Activated CD4-positive, alpha-beta memory T cell treated with anti-CD3 and anti-CD28 coated beads for 36 hours (primary cell): ENCODE results near the gene PIM3. TPM values are rescaled to one million over a fixed set of nuclear protein-coding genes. Genes with fewer than 3 reads are reported as not detected.
A peak's percentile ranks its signal among the peaks of the same experiment; 100 is the strongest.

Source experiments
- CTCF ChIA-PET: fragments of 350-600 bp; sonication (Branson Sonifier 250); formaldehyde crosslinking; loops from one replicate; lab custom pipeline; 2021; ENCODE audit warnings: antibody characterized with exemption, inconsistent platforms; lab: Charles Lee
- POLR2A ChIA-PET: fragments of 350-600 bp; sonication (Branson Sonifier 250); formaldehyde crosslinking; loops from one replicate; lab custom pipeline; 2021; ENCODE audit warnings: antibody characterized with exemption; lab: Charles Lee
- DNase-seq: peaks from one replicate; pipeline ENCODE4 v3.0.0-alpha.2; 2020
- H3K27ac Mint-ChIP-seq: one replicate; pipeline ENCODE4 v1.8.0; 2021; ENCODE audit warnings: mixed read lengths
- H3K27me3 Mint-ChIP-seq: one replicate; pipeline ENCODE4 v1.8.0; 2021; ENCODE audit warnings: mixed read lengths
- H3K36me3 Mint-ChIP-seq: one replicate; pipeline ENCODE4 v1.8.0; 2021; ENCODE audit warnings: mixed read lengths
- H3K4me1 Mint-ChIP-seq: one replicate; pipeline ENCODE4 v1.8.0; 2021; ENCODE audit warnings: low read depth, mixed read lengths
- H3K4me3 Mint-ChIP-seq: one replicate; pipeline ENCODE4 v1.8.0; 2021; ENCODE audit warnings: mild to moderate bottlenecking, mixed read lengths
- H3K9me3 Mint-ChIP-seq: one replicate; pipeline ENCODE4 v1.8.0; 2021; ENCODE audit warnings: mixed read lengths
- intact Hi-C: fragments of 100-400 bp; cut with micrococcal nuclease; formaldehyde crosslinking; loops from one replicate; pipeline ENCODE4 v1.15.1; 2023
- total RNA-seq, 2 experiments: library from RNA; stranded (reverse); gene quantifications; one replicate each; pipeline ENCODE4 v1.2.3, GENCODE V29; 2021

The PIM3 gene
- total RNA-seq, 2 experiments from 2014 or later: 222 to 231 TPM

DNA sequence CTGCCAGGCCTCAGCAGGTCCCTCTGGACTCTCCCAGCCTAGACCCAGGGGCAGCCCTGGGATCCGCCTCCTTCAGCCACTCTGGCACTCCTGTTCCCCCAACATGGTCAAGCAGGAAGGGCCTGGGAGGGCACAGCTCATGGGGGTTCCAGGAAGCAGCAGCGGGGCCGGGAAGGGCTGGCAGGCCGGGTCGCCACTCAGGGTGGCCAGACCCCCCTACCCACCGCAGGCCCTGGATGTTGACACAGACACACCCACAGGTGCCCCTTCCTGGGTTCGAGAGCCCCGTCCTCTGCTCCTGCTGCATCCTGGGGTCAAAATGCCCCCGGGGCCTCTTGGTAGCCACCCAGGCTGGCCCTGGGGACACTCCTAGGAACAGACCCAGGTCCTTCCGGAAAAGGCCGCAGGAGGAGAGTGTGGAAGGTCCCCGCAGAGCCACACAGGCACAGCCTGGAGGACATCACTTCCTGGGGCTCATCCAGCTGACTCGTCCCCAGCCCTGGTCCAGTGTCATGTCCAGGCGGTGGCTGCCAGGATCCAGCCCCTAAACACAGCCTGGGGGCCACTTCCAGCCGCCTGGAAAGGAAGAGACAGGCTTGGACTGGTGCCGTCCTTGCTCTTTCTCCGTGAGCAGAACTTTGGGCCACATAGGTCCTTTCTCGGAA lies 6.8 kb upstream of the PIM3 start:
- intact Hi-C loops: no loop called here
- ChIA-PET POLR2A (no interaction called here), CTCF (no interaction called here)
- H3K27me3 Mint-ChIP-seq: no peaks in the 10 kb centered on the region
- H3K4me1 Mint-ChIP-seq: peaks cover 1% of the 10 kb centered on the region
- DNase-seq: no peak
- H3K4me3 Mint-ChIP-seq: no peak overlapping the region
- no peaks in the 10 kb centered on the region for H3K9me3 Mint-ChIP-seq
- no peak overlapping the region for H3K27ac Mint-ChIP-seq
- H3K36me3 Mint-ChIP-seq: no peaks in the 10 kb centered on the region

DNA sequence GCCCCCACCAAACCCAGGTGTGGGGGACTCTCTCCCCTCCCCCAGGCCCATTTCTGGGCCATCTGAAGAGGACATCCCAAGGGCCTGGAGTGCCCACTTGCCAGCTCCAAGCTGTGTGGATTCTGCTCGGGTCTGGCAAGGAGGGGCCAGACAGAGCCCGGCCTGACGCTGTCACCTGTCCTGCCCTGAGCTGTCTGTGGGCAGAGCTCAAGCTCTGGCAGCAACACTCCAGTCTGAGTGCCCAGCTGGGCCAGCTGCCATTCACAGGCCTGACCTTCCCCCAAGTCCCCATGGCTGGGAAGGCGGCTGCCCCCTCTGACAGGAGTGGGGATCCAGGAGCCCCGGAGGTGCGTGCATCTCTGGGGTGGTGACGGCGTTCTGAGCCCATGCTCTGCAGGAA lies 6.2 kb upstream of the PIM3 start:
- no peak overlapping the region for H3K27ac Mint-ChIP-seq
- H3K27me3 Mint-ChIP-seq: no peaks in the 10 kb centered on the region
- H3K9me3 Mint-ChIP-seq: no peaks in the 10 kb centered on the region
- peaks cover 6% of the 10 kb centered on the region for H3K4me1 Mint-ChIP-seq
- H3K4me3 Mint-ChIP-seq: no peak overlapping the region
- no peak for DNase-seq
- intact Hi-C loops: no loop called here
- H3K36me3 Mint-ChIP-seq: no peaks in the 10 kb centered on the region
- CTCF ChIA-PET: no interaction called here
- POLR2A ChIA-PET: no interaction called here

DNA sequence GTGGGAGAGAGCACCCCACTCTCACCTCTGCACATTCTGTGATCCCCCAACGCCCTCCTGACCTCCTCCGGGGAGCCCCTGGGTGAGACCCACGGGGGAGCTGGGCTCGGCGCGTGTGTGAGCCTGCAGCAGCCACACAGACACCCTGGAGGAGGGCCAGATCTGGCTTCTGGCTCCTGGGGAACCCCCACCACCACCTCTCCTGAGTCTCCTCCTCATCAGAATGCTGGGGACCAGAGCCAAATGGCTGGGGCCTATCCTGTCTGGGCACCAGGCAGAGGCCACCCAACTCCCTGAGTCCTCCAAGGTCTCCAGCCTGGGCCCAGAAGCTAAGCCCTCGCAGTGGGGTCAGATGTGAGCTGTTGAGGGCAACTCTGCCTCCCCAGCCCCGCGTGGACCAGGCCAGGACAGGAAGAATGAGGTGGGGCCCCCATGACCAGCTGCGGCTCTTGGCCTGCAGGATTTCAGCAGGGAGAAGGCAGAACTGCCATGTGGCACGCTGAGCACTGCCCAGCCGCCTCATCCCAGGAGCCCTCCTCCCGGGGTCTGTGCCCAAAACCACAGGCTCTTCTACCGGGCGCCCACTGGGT lies 5.5 kb upstream of the PIM3 start:
- DNase-seq: no peak
- Mint-ChIP-seq H3K27ac (peak overlapping the region; percentile 38), H3K9me3 (no peaks in the 10 kb centered on the region), H3K27me3 (no peaks in the 10 kb centered on the region), H3K4me1 (peaks cover 8% of the 10 kb centered on the region), H3K36me3 (peaks cover 2% of the 10 kb centered on the region), H3K4me3 (no peak overlapping the region)
- POLR2A ChIA-PET: interaction anchor here (1.5 kb wide), 1 partner anchor 19 kb away, joined by 4 read pairs; no protein-coding TSS in a partner anchor
- CTCF ChIA-PET: no interaction called here
- intact Hi-C loops: no loop called here

DNA sequence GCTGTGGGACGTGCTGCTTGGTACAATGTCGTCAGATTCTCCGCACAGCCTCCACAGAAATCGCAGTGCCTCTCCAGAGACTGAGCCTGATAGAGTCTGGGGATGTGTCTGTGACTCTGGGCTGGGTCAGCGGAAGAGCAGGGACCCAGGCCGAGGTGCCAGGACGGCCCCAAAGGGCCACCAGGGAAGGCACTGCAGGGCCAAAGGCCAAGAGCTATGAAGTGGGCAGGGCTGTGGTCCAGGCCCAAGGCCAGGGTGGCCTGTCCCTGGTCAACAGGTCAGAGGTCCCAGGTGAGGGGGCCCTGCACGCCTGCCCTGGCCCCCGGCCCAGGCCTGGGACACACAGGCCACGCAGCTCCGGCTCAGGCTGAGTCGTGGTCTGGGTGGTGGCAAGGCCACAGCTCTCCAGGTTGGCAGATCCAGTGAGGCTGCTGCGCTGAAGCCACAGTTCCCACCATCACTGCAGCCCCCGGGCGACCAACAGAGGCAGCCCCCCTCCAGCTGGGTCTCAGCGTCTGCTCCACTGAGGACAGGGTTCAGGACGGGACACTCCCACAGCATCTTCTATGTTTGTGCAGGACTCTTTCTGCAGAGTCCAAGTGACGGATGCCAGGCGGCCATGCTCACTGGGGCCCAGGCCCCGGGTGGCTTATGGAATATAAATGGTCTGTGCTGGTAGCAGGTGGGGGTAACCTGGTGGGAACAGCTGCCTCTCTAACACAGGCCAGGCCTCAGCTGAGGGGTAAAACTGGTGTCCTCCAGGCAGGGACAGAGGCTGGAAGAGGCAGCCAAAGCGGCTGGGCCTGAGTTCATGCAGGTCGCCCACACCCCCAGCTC lies 4.8 kb upstream of the PIM3 start:
- CTCF ChIA-PET: no interaction called here
- Mint-ChIP-seq H3K4me3 (no peak overlapping the region), H3K27me3 (no peaks in the 10 kb centered on the region), H3K27ac (no peak overlapping the region), H3K36me3 (peaks cover 2% of the 10 kb centered on the region), H3K4me1 (peaks cover 8% of the 10 kb centered on the region), H3K9me3 (no peaks in the 10 kb centered on the region)
- intact Hi-C loops: no loop called here
- no peak for DNase-seq
- POLR2A ChIA-PET: interaction anchor here (1.5 kb wide), 1 partner anchor 20 kb away, joined by 4 read pairs; no protein-coding TSS in a partner anchor

DNA sequence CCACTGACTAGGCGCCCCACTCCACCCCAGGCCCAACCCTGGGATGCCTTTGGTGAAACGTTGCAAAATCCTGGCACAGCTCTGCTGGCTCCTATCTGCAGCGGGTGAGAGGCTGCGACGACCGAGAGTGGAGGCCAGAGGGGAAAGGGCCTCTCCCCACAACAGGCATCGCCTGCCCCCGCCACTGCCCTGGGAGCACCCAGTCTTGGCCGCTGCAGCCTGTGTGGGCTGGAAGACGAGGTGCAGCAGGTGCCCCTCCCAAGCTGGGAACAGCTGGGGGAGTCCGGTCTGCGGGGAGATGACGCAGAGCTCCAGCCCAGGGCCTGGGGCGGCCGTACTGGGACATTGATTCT lies 4.2 kb upstream of the PIM3 start:
- ChIA-PET CTCF (no interaction called here), POLR2A (interaction anchor here (1.5 kb wide), 1 partner anchor 20 kb away, joined by 4 read pairs; no protein-coding TSS in a partner anchor)
- peak overlapping the region; percentile 13 for H3K27ac Mint-ChIP-seq
- H3K27me3 Mint-ChIP-seq: no peaks in the 10 kb centered on the region
- H3K4me3 Mint-ChIP-seq: no peak overlapping the region
- peaks cover 8% of the 10 kb centered on the region for H3K4me1 Mint-ChIP-seq
- intact Hi-C loops: no loop called here
- peaks cover 3% of the 10 kb centered on the region for H3K36me3 Mint-ChIP-seq
- H3K9me3 Mint-ChIP-seq: no peaks in the 10 kb centered on the region
- DNase-seq: no peak

DNA sequence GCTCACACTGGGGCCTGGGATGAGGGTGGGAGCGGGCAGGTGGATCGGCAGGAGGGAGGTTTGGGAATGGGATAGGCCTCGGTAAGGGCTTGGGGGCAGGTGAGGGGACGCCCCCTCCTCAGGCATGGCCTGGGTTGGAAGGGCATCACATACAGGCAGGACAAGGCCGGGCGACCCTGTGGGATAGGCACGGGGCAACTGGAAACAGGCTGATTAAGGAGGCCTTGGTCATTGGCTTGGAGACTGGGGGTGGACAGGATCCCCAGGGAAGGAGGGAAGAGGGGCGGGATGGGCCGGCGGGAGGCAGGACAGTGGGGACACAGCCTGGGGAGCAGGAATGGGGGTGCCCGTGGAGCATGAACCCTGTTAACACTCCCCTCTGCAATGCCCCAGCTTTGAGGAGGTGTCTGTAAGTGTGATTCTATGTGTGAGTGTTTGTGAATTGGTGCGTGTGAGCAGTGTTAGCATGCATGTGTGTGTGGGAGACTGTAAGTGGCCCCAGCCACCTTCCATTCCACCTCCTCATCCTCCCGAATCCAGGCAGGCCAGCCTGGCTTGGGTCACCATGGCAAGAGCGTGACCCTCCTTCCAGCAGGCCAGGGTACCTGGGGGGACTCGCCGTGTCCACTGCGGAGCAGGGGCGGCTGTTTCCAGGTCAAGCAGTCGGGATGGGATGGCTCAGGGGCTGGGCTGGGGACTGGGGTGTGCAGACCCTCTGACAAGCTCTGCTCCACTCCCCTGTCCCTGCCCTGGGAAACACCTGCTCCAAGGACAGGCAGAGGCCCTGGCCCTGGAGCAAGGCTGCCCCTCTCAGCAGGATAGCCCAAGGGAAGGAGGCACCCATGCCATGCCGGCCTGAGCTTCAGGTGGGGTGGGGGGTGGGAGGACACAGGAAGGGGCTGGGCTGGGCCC lies 3.4 kb upstream of the PIM3 start:
- Mint-ChIP-seq H3K4me1 (peaks cover 8% of the 10 kb centered on the region), H3K27ac (peak overlapping the region; percentile 13), H3K27me3 (no peaks in the 10 kb centered on the region), H3K9me3 (no peaks in the 10 kb centered on the region), H3K4me3 (no peak overlapping the region), H3K36me3 (peaks cover 8% of the 10 kb centered on the region)
- POLR2A ChIA-PET: no interaction called here
- CTCF ChIA-PET: no interaction called here
- intact Hi-C loops: no loop called here
- DNase-seq: no peak

DNA sequence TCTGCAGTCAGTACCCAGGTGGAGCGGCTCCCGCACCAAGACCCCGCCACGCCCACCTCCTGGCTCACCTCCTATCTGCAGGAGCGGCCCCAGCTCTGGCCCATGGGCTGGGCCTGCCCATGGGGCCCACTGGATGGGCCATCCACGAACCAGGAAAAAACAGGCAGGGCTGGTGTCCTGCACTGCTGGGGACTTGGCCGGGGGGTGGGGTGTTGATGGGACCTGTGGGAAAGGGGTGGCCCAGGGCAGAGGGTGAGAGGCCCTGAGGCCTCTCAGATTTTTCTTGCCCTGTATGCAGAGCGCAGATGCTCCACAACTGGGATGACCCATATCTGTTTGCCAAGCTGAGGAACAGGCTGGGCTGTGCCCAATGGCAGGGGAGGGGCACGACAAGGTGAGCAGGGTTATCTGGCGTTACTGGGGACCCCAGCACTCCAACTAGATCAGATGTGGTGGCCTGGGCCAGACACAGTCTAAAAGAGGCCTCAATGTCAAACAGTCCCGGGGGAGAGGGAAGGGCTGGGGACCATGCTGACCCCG lies 2.7 kb upstream of the PIM3 start:
- DNase-seq: no peak
- ChIA-PET POLR2A (no interaction called here), CTCF (no interaction called here)
- peaks cover 8% of the 10 kb centered on the region for H3K4me1 Mint-ChIP-seq
- intact Hi-C loops: no loop called here
- H3K27ac Mint-ChIP-seq: peak overlapping the region; percentile 9
- H3K9me3 Mint-ChIP-seq: no peaks in the 10 kb centered on the region
- peak overlapping the region; percentile 18 for H3K4me3 Mint-ChIP-seq
- H3K27me3 Mint-ChIP-seq: no peaks in the 10 kb centered on the region
- peaks cover 14% of the 10 kb centered on the region for H3K36me3 Mint-ChIP-seq

DNA sequence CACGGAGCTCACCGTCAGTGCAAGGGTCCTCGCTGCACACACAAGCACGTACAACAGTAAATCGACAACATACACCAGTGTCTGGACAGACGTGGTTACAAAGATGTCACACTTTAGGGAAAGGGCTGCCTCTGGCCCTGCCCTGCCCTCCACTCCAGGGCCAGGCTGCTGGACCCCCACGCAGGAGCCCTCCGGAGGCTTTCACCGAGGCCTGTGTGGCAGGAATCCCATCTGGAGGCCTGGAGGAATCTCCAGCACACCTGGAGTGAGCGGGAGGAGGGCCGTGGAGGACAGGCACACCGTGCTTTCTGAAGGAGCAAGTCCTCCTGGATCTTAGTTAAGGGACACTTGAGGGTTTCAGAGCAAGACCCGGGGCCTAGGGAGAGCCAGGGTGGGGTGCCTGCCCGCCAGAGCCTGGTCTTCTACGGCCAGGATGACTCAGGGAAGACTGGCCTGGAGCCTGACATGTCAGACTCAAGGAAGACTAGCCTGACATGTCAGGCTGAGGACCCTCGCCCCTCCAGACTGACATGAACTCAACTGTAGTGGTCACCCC lies 2.1 kb upstream of the PIM3 start:
- intact Hi-C loops: no loop called here

DNA sequence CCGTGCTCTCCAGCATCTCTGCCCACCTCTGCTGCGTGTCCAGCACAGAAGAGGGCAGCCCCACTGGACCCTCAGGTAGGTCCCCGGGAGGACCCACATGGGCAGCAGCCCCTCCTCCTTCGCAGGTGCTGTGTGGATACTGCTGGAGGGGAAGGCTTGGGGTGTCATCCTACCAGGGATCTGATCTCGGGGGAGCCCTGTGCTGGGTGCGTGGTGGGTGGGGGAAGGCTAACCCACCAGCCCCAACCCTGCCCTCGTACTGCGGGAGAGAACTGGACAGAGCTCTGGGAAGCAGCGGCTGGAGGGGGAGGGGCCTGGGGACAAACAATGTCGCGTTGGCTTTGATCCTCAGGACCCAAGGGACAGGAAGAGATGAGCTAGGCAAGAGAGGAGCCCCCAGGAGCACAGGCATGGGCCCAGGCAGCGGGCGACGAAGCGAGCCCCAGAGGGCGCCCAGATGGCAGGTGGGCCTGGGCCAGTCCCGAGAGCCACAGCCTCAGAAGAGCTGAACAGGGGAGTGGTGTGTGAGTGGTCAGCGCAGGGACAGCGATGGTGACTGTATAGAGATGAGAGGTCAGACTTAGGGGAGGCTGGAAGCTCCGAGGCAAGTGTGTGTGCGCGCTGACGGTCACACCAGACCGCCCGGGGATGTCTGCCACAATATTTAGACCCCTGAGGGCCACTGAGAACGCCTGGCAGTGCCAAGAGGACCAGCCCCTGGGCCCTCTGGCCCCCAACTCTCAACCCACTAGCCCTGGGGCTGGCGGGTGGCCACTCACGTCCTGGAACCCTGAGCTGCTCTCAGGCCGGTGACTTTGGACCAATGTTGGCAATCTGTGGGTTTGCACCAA lies 1.4 kb upstream of the PIM3 start:
- ChIA-PET CTCF (interaction anchor here (1.4 to 2.2 kb wide), 4 partner anchors 21 to 71 kb away, joined by 3 to 8 read pairs (median 6); no protein-coding TSS in a partner anchor), POLR2A (interaction anchor here (0.8 to 4.7 kb wide), 7 partner anchors 12 to 192 kb away, joined by 3 to 58 read pairs (median 7); no protein-coding TSS in a partner anchor)
- Mint-ChIP-seq H3K27me3 (no peaks in the 10 kb centered on the region), H3K27ac (peak overlapping the region; percentile 94), H3K9me3 (no peaks in the 10 kb centered on the region), H3K36me3 (peaks cover 27% of the 10 kb centered on the region), H3K4me3 (peak overlapping the region; percentile 83), H3K4me1 (peaks cover 14% of the 10 kb centered on the region)
- intact Hi-C loops: no loop called here
- no peak for DNase-seq

More for the DNA sequence above, 2.1 kb upstream of the PIM3 start:
- Mint-ChIP-seq H3K27me3 (no peaks in the 10 kb centered on the region), H3K4me3 (peak overlapping the region; percentile 83), H3K9me3 (no peaks in the 10 kb centered on the region), H3K27ac (peak overlapping the region; percentile 94), H3K36me3 (peaks cover 20% of the 10 kb centered on the region), H3K4me1 (peaks cover 8% of the 10 kb centered on the region)
- no peak for DNase-seq
- POLR2A ChIA-PET: no interaction called here
- CTCF ChIA-PET: interaction anchor here (1.4 to 1.6 kb wide), 2 partner anchors 21 to 29 kb away, joined by 3 to 7 read pairs; no protein-coding TSS in a partner anchor

DNA sequence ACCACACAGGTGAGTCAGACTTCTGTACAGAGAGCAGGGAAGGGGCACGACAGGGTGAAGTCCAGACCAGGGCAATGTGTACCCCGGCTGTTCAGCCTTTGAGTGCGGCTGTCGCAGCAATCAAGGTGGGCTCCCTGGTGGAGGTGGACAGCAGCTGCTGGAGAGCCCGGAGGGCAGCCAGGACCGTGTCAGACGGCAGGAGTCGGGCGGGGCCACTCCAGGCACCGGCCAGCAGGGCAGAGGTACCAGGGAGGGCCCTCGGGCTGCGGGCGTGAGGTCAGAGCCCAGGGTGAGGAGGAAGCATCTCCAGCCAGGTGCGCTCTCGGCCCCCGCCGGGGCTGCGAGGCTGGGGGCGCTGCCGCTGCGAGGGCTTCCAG lies 802 bp upstream of the PIM3 start:
- Mint-ChIP-seq H3K4me1 (peaks cover 18% of the 10 kb centered on the region), H3K36me3 (peaks cover 33% of the 10 kb centered on the region), H3K4me3 (peak overlapping the region; percentile 83), H3K9me3 (no peaks in the 10 kb centered on the region), H3K27ac (peak overlapping the region; percentile 94), H3K27me3 (no peaks in the 10 kb centered on the region)
- ChIA-PET POLR2A (interaction anchor here (0.8 to 4.7 kb wide), 9 partner anchors 11 to 192 kb away, joined by 3 to 58 read pairs (median 4); no protein-coding TSS in a partner anchor), CTCF (interaction anchor here (0.8 to 2.2 kb wide), 5 partner anchors 11 to 71 kb away, joined by 3 to 8 read pairs (median 6); no protein-coding TSS in a partner anchor)
- intact Hi-C loops: loop anchor here (5.0 kb wide), 2 partner anchors 107 to 233 kb away; partner anchors contain the start of gene ZBED4
- DNase-seq: peak; percentile 72
